Measurements from ENCODE around the gene USP40.

- TF ChIP-seq CTCF (IDR thresholded peaks at IDR 0.05; ENCODE audit: low read depth, low read length) (no peak), EZH2phosphoT487 (IDR thresholded peaks at IDR 0.05; ENCODE audit: low read depth) (no peak)
Measured at GRCh38 chr2:233565685-233566140, 869 bp downstream of the USP40 start.

Data from OCI-LY3 (cell line).